HEK293 (cell line): ENCODE data around the gene PDE4B.

Experiments
- CTCF ChIA-PET: fragments of 350-600 bp; formaldehyde crosslinking; extraction: SDS; loops from one replicate; lab custom pipeline; 2021; ENCODE audit warnings: antibody characterized with exemption; lab: Yijun Ruan, JAX
- POLR2A ChIA-PET: fragments of 300-600 bp; formaldehyde crosslinking; extraction: SDS; loops from one replicate; lab custom pipeline; 2020; ENCODE audit warnings: antibody characterized with exemption, inconsistent platforms; lab: Yijun Ruan, JAX
- H3K27ac ChIP-seq: fragments of 200-500 bp; sonication (Bioruptor generic); 2 replicates; pipeline ENCODE4 v1.5.1; 2014; ENCODE audit warnings: low read depth, low read length, control low read depth, inconsistent platforms; ENCODE audit errors: extremely low read depth
- H3K36me3 ChIP-seq, 2 experiments: fragments of 200-500 bp in 1 of 2; sonication (Bioruptor generic) in 1 of 2; 1 replicate in 1 of 2; 2 replicates in 1 of 2; pipeline ENCODE4 v1.5.1; 2014 to 2017; ENCODE audit warnings: inconsistent platforms in 2 of 2, low read length in 2 of 2; ENCODE audit not compliant: control insufficient read depth in 2 of 2, insufficient read depth in 1 of 2
- H3K4me1 ChIP-seq: fragments of 200-500 bp; sonication (Bioruptor generic); 2 replicates; pipeline ENCODE4 v1.5.1; 2014; ENCODE audit warnings: mild to moderate bottlenecking, low read length, inconsistent platforms; ENCODE audit not compliant: control insufficient read depth, insufficient read depth
- H3K4me3 ChIP-seq: 2 replicates; pipeline ENCODE4 v1.5.1; 2011; ENCODE audit warnings: low read depth, mild to moderate bottlenecking, control low read depth, low read length, moderate library complexity
- H3K9me3 ChIP-seq: fragments of 200-500 bp; sonication (Bioruptor generic); 2 replicates; pipeline ENCODE4 v1.5.1; 2014; ENCODE audit warnings: low read depth, low read length, inconsistent platforms; ENCODE audit not compliant: control insufficient read depth, insufficient read depth
- ELK4 ChIP-seq: IDR thresholded peaks from 2 replicates; pipeline ENCODE4 v1.6.1; 2011; ENCODE audit warnings: mild to moderate bottlenecking, low read depth, low read length, borderline replicate concordance
- GLI4 ChIP-seq: fragments of 450-650 bp; formaldehyde crosslinking; IDR thresholded peaks from 2 replicates; pipeline ENCODE4 v1.5.1; 2016; ENCODE audit warnings: missing biosample characterization, missing genetic modification characterization
- SP7 ChIP-seq: fragments of 450-650 bp; formaldehyde crosslinking; IDR thresholded peaks from 2 replicates; pipeline ENCODE4 v1.5.1; 2016; ENCODE audit warnings: missing biosample characterization, missing genetic modification characterization
- TSHZ1 ChIP-seq: fragments of 450-650 bp; formaldehyde crosslinking; IDR thresholded peaks from 2 replicates; pipeline ENCODE4 v1.5.1; 2016; ENCODE audit warnings: missing biosample characterization, missing genetic modification characterization, borderline replicate concordance
- YY1 ChIP-seq: fragments of 450-650 bp; formaldehyde crosslinking; IDR thresholded peaks from 2 replicates; pipeline ENCODE4 v1.5.1; 2018; ENCODE audit warnings: missing biosample characterization, missing genetic modification characterization
- ZNF10 ChIP-seq: fragments of 450-650 bp; formaldehyde crosslinking; IDR thresholded peaks from 2 replicates; pipeline ENCODE4 v1.5.1; 2017; ENCODE audit warnings: missing biosample characterization, missing genetic modification characterization
- ZNF133 ChIP-seq: fragments of 450-650 bp; formaldehyde crosslinking; IDR thresholded peaks from 2 replicates; pipeline ENCODE4 v1.5.1; 2016; ENCODE audit warnings: missing biosample characterization, missing genetic modification characterization
- ZNF223 ChIP-seq: fragments of 450-650 bp; formaldehyde crosslinking; IDR thresholded peaks from 2 replicates; pipeline ENCODE4 v1.5.1; 2016; ENCODE audit warnings: missing biosample characterization, missing genetic modification characterization
- ZNF239 ChIP-seq: fragments of 450-650 bp; formaldehyde crosslinking; IDR thresholded peaks from 2 replicates; pipeline ENCODE4 v1.5.1; 2016; ENCODE audit warnings: missing biosample characterization, missing genetic modification characterization
- ZNF274 ChIP-seq, 2 experiments: fragments of 200-500 bp in 1 of 2; fragments of 450-650 bp in 1 of 2; sonication (Bioruptor generic) in 1 of 2; formaldehyde crosslinking in 1 of 2; IDR thresholded peaks; 2 replicates each; pipeline versions ENCODE4 v1.5.1 to v1.6.1; 2014 to 2016; ENCODE audit warnings: borderline replicate concordance in 1 of 2, inconsistent platforms in 1 of 2, low read length in 1 of 2, missing biosample characterization in 1 of 2, missing genetic modification characterization in 1 of 2
- ZNF280C ChIP-seq: fragments of 450-650 bp; formaldehyde crosslinking; IDR thresholded peaks from 2 replicates; pipeline ENCODE4 v1.5.1; 2016; ENCODE audit warnings: missing biosample characterization, missing genetic modification characterization
- ZNF37A ChIP-seq: fragments of 450-650 bp; IDR thresholded peaks from 2 replicates; pipeline ENCODE4 v1.5.1; 2018; ENCODE audit warnings: missing biosample characterization, missing genetic modification characterization
- ZNF404 ChIP-seq: fragments of 450-650 bp; formaldehyde crosslinking; IDR thresholded peaks from 2 replicates; pipeline ENCODE4 v1.5.1; 2017; ENCODE audit warnings: missing biosample characterization, missing genetic modification characterization
- ZNF510 ChIP-seq: fragments of 450-650 bp; formaldehyde crosslinking; IDR thresholded peaks from 2 replicates; pipeline ENCODE4 v1.5.1; 2018; ENCODE audit warnings: mild to moderate bottlenecking, missing genetic modification characterization, missing biosample characterization; ENCODE audit not compliant: insufficient replicate concordance
- ZNF624 ChIP-seq: fragments of 450-650 bp; formaldehyde crosslinking; IDR thresholded peaks from 2 replicates; pipeline ENCODE4 v1.5.1; 2017; ENCODE audit warnings: missing biosample characterization, missing genetic modification characterization
- ZNF776 ChIP-seq: fragments of 450-650 bp; formaldehyde crosslinking; IDR thresholded peaks from 2 replicates; pipeline ENCODE4 v1.5.0; 2017; ENCODE audit warnings: missing biosample characterization, missing genetic modification characterization, borderline replicate concordance
- ZXDB ChIP-seq: fragments of 450-650 bp; formaldehyde crosslinking; IDR thresholded peaks from 2 replicates; pipeline ENCODE4 v1.5.1; 2016; ENCODE audit warnings: missing biosample characterization, missing genetic modification characterization

PDE4B gene

GRCh38 chr1:66262208-66262963, 469.7 kb downstream of the PDE4B start:
- ChIA-PET POLR2A (no interaction called here), CTCF (no interaction called here)
- Histone ChIP-seq H3K4me3 (no peak overlapping the region), H3K9me3 (no peaks in the 10 kb centered on the region), H3K27ac (no peak overlapping the region)
- TF ChIP-seq ZNF133 (tag by site-specific recombination) (0 out of 2 replicates have a peak, but pooled peaks have one; percentile 40), ZNF274 (IDR thresholded peaks at IDR 0.05; ENCODE audit: low read length) (no peak), ZNF274 (tag by site-specific recombination; IDR thresholded peaks at IDR 0.05; ENCODE audit: borderline replicate concordance) (no peak), SP7 (tag by site-specific recombination) (0 out of 2 replicates have a peak, but pooled peaks have one; percentile 16)
- TF ChIP-seq, all 188 proteins: peak for 2
- peaks cover 8% of the 10 kb centered on the region for H3K4me1 ChIP-seq
- H3K36me3 ChIP-seq = no peaks in the 10 kb centered on the region

GRCh38 chr1:66265268-66265667, 472.6 kb downstream of the PDE4B start:
- TF ChIP-seq ZXDB = no peak
- no peak for TF ChIP-seq ZNF280C (tag by site-specific recombination)
- no peak for TF ChIP-seq ZNF37A (tag by site-specific recombination)
- TF ChIP-seq ZNF10 (tag by site-specific recombination) = no peak
- TF ChIP-seq GLI4 = no peak
- no peak for TF ChIP-seq ELK4
- TF ChIP-seq ZNF404 (tag by site-specific recombination) = no peak
- no peak for TF ChIP-seq ZNF624 (tag by site-specific recombination)
- no peak for TF ChIP-seq ZNF776
- no peak for TF ChIP-seq TSHZ1 (tag by site-specific recombination)
- no peak for TF ChIP-seq ZNF510 (tag by site-specific recombination)
- TF ChIP-seq YY1 = no peak
- TF ChIP-seq ZNF223 (tag by site-specific recombination) = no peak
- no peak for TF ChIP-seq ZNF239 (tag by site-specific recombination)
- Histone ChIP-seq H3K4me3 (no peak overlapping the region), H3K36me3 (no peaks in the 10 kb centered on the region), H3K27ac (no peak overlapping the region), H3K9me3 (no peaks in the 10 kb centered on the region), H3K4me1 (peaks cover 8% of the 10 kb centered on the region)
- CTCF ChIA-PET = interaction anchor here (2.7 kb wide), 1 partner anchor 181 kb away, joined by 13 read pairs; no protein-coding TSS in a partner anchor
- POLR2A ChIA-PET = no interaction called here
